ENCODE results near the gene CTNNA1.

CTNNA1 gene

DNA sequence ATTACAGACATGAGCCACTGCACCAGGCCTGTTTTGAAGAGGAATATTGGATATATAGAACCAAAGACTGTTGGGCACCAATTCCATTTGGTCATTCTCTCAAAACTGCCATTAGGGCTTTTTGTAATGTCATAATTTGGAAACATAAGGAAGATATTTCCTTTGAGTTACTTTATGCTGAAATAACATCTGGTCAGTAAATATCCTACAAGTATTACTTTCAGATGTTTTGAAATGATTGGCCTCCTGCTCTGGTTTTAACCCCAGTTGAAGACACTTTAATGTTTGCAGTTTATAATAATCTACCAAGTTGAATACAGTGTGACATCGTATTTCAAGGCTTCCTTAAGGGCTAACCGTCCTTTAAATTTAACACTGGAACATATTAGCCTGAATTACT, 88.3 kb downstream of the CTNNA1 start:
- no peak for DNase-seq (ENCODE audit: low read depth)
- no peak overlapping the region for H3K4me3 ChIP-seq (ENCODE audit: low read depth, low read length)
- no peak for TF ChIP-seq MYC (IDR thresholded peaks at IDR 0.05; ENCODE audit: low read depth, low read length)
- no peak for TF ChIP-seq CTCF (IDR thresholded peaks at IDR 0.05; ENCODE audit: low read depth, low read length)
- no peak for TF ChIP-seq POLR2A (IDR thresholded peaks at IDR 0.05; ENCODE audit: extremely low read depth, insufficient read length)
- TF ChIP-seq, protein P1, sequence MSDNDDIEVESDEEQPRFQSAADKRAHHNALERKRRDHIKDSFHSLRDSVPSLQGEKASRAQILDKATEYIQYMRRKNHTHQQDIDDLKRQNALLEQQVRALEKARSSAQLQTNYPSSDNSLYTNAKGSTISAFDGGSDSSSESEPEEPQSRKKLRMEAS (IDR thresholded peaks at IDR 0.05; ENCODE audit: low read depth, low read length): no peak

- H3K4me3 ChIP-seq (ENCODE audit: low read depth, low read length): no peak overlapping the region
- TF ChIP-seq CTCF (IDR thresholded peaks at IDR 0.05; ENCODE audit: low read depth, low read length): no peak
- no peak for TF ChIP-seq MYC (IDR thresholded peaks at IDR 0.05; ENCODE audit: low read depth, low read length)
- TF ChIP-seq, protein P1 (IDR thresholded peaks at IDR 0.05; ENCODE audit: low read depth, low read length): no peak
- TF ChIP-seq POLR2A (IDR thresholded peaks at IDR 0.05; ENCODE audit: extremely low read depth, insufficient read length): no peak
- no peak for DNase-seq (ENCODE audit: low read depth)
These were observed 90.3 kb downstream of the CTNNA1 start for GRCh38 chr5:138843316-138844124.

DNA sequence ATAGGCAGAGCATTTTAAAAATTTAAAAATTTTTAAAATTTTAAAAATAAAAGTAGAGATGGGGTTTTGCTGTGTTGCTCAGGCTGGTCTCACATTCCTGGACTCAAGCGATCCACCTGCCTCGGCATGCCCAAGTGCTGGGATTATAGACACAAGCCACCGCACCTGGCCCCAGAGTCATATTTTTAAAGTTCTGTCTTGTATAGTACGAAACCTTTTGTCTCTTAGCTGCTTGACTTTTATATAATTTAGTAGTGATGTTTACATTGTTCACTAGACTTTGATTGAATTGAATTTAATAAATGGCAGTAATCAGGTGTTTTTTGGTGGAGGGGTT, 90.9 kb downstream of the CTNNA1 start:
- H3K4me3 ChIP-seq (ENCODE audit: low read depth, low read length): no peak overlapping the region
- TF ChIP-seq MYC (IDR thresholded peaks at IDR 0.05; ENCODE audit: low read depth, low read length): no peak
- TF ChIP-seq POLR2A (IDR thresholded peaks at IDR 0.05; ENCODE audit: extremely low read depth, insufficient read length): no peak
- TF ChIP-seq CTCF (IDR thresholded peaks at IDR 0.05; ENCODE audit: low read depth, low read length): no peak
- TF ChIP-seq, protein P1 (IDR thresholded peaks at IDR 0.05; ENCODE audit: low read depth, low read length): no peak
- DNase-seq (ENCODE audit: low read depth): no peak

DNA sequence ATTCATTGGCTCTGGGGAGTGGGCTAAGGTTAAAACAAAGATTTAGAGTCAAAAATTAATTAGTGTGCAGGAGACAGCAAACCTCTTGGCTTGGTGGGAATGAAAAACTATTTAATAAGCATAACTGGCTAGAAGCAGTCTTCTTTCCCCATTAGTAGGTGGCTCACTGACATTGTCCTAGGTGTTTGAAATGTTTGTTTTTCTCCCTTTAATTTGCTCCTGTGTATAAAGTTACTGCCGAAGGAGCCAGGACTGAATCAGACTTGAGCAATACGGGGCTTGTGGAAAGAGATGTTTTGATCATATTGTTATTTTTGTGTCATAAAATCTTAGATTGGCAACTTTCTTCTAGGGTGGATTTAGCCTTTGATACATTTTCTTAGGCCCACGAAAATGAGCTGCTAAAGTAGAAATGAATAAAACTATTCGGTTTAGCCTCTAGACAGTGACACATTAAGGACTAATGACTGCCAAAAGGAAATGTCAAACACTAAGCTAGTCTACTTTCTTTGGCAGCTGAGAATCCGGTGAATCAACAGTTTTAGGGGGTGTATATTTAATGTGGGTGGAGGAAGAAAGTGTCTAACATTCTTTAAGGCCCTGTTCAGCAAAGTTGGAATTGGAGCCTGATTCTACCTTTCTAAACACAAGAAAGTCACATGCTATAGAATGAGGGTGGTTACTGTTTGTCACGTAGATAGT, 91.7 kb downstream of the CTNNA1 start:
- TF ChIP-seq MYC (IDR thresholded peaks at IDR 0.05; ENCODE audit: low read depth, low read length): no peak
- TF ChIP-seq POLR2A (IDR thresholded peaks at IDR 0.05; ENCODE audit: extremely low read depth, insufficient read length): no peak
- TF ChIP-seq, protein P1 (IDR thresholded peaks at IDR 0.05; ENCODE audit: low read depth, low read length): no peak
- TF ChIP-seq CTCF (IDR thresholded peaks at IDR 0.05; ENCODE audit: low read depth, low read length): no peak
- DNase-seq (ENCODE audit: low read depth): no peak
- H3K4me3 ChIP-seq (ENCODE audit: low read depth, low read length): no peak overlapping the region

- no peak overlapping the region for H3K4me3 ChIP-seq (ENCODE audit: low read depth, low read length)
- TF ChIP-seq, protein P1 (IDR thresholded peaks at IDR 0.05; ENCODE audit: low read depth, low read length): no peak
- no peak for TF ChIP-seq CTCF (IDR thresholded peaks at IDR 0.05; ENCODE audit: low read depth, low read length)
- TF ChIP-seq MYC (IDR thresholded peaks at IDR 0.05; ENCODE audit: low read depth, low read length): no peak
- no peak for TF ChIP-seq POLR2A (IDR thresholded peaks at IDR 0.05; ENCODE audit: extremely low read depth, insufficient read length)
- no peak for DNase-seq (ENCODE audit: low read depth)
These were observed 96.2 kb downstream of the CTNNA1 start for GRCh38 chr5:138849439-138849838.

Measured in NB4 (cell line).